ENCODE data around the gene EFR3B. TPM values are rescaled to one million over a fixed set of nuclear protein-coding genes. Genes with fewer than 3 reads are reported as not detected.

The EFR3B gene
- total RNA-seq, 1 experiment from 2014 or later, result 8.9 TPM

- ATAC-seq (no peak), DNase-seq (ENCODE audit: low spot score) (no peak)
- H3K27ac Mint-ChIP-seq, result no peak overlapping the region; the same call in 1 of the 2 replicates
- no peaks in the 10 kb centered on the region for H3K27me3 Mint-ChIP-seq (ENCODE audit: low read depth)
- no peaks in the 10 kb centered on the region for H3K9me3 Mint-ChIP-seq
- POLR2A ChIA-PET, result no interaction called here
- H3K4me1 Mint-ChIP-seq, result no peaks in the 10 kb centered on the region
- H3K36me3 Mint-ChIP-seq, result no peaks in the 10 kb centered on the region
- no peak overlapping the region for H3K4me3 Mint-ChIP-seq
- CTCF ChIA-PET, result interaction anchor here (1.2 kb wide), 2 partner anchors 171 to 215 kb away, joined by 3 to 4 read pairs; no protein-coding TSS in a partner anchor
- TF ChIP-seq SMAD4 (CRISPR knock-in tag; IDR thresholded peaks at IDR 0.05) (no peak), MLX (CRISPR knock-in tag; IDR thresholded peaks at IDR 0.05) (no peak), ZSCAN18 (CRISPR knock-in tag; IDR thresholded peaks at IDR 0.05) (no peak), ZNF416 (CRISPR knock-in tag; IDR thresholded peaks at IDR 0.05) (no peak), ZNF121 (CRISPR knock-in tag; IDR thresholded peaks at IDR 0.05) (no peak), AR (CRISPR knock-in tag; IDR thresholded peaks at IDR 0.05) (no peak), ARID4B (CRISPR knock-in tag; IDR thresholded peaks at IDR 0.05; ENCODE audit: borderline replicate concordance) (no peak), HMGA2 (CRISPR knock-in tag; IDR thresholded peaks at IDR 0.05) (no peak), SP1 (CRISPR knock-in tag; conservative IDR thresholded peaks at IDR 0.05) (no peak), ZNF281 (CRISPR knock-in tag; IDR thresholded peaks at IDR 0.05) (no peak), OVOL2 (CRISPR knock-in tag; IDR thresholded peaks at IDR 0.05; ENCODE audit: borderline replicate concordance) (no peak), ETV6 (CRISPR knock-in tag; IDR thresholded peaks at IDR 0.05) (no peak), ZNF532 (CRISPR knock-in tag; IDR thresholded peaks at IDR 0.05; ENCODE audit: borderline replicate concordance) (no peak), STAT6 (CRISPR knock-in tag; conservative IDR thresholded peaks at IDR 0.05; ENCODE audit: low read depth) (no peak), E2F4 (CRISPR knock-in tag; IDR thresholded peaks at IDR 0.05; ENCODE audit: borderline replicate concordance, low read depth) (no peak)
Observed at GRCh38 chr2:25146896-25147295, 105.0 kb downstream of the EFR3B start.

Measured in WTC11 (cell line).